ENCODE results near the gene GPR161. TPM values are rescaled to one million over a fixed set of nuclear protein-coding genes. Genes with fewer than 3 reads are reported as not detected.

Gene GPR161
- total and polyA plus RNA-seq, 9 of the 15 experiments (the other 6 are each of a cell fraction or from before 2014, with no cell fraction given), result 0.15 to 2.4 (median 0.76) TPM

GRCh38 chr1:168178638-168179437 lies 42.1 kb upstream of the GPR161 start, which contains the start of gene TIPRL:
Gene TIPRL, plus strand, starts transcription at chr1:168178962. Its CDS starts 116 bp downstream, at chr1:168179078.
- Histone ChIP-seq H3K4me3 (peak within 1 kb of the TSS; percentile 62), H4K20me1 (replicated peaks; ENCODE audit: control insufficient read depth, insufficient read depth, low read length) (no peaks in the 10 kb centered on the region), H3K27me3 (ENCODE audit: control insufficient read depth in 2 of 2, insufficient read depth in 2 of 2, low read length in 2 of 2) (no peaks in the 10 kb centered on the region), H3K4me2 (ENCODE audit: insufficient read depth, low read length) (peak within 1 kb of the TSS; percentile 92), H3K9me1 (ENCODE audit: control insufficient read depth, insufficient read depth, low read length) (no peaks in the 10 kb centered on the region), H3K79me2 (ENCODE audit: control insufficient read depth, insufficient read depth, low read length) (peaks cover 46% of the 10 kb centered on the region), H3K9me3 (replicated peaks; ENCODE audit: control insufficient read depth, insufficient read depth, low read depth, low read length) (no peaks in the 10 kb centered on the region), H3K36me3 (ENCODE audit: control insufficient read depth, insufficient read depth, low read length) (peaks cover 6% of the 10 kb centered on the region), H3K4me1 (replicated peaks in 1 of 2; ENCODE audit: control insufficient read depth in 2 of 2, insufficient read depth in 2 of 2, low read length in 2 of 2) (peaks cover 6 to 11% of the 10 kb centered on the region in 2 experiments; a peak in 4 of 5 replicates), H3K27ac (ENCODE audit: extremely low read depth, low read depth, low read length) (peak within 1 kb of the TSS; percentile 84), H2AFZ (ENCODE audit: low read depth, low read length) (peak within 1 kb of the TSS; percentile 99), H3K9ac (ENCODE audit: insufficient read depth in 1 of 2, low read depth in 2 of 2, low read length in 2 of 2) (peak within 1 kb of the TSS; percentile 78 to 93)
- POLR2A ChIA-PET, result interaction anchor here (0.6 to 1.0 kb wide), 6 partner anchors 9 to 954 kb away, joined by 3 to 4 read pairs (median 3); no protein-coding TSS in a partner anchor
- under 1% methylated on average over 56 of the region's 56 CpGs for WGBS (ENCODE audit: insufficient coverage, low coverage, missing lambda C conversion rate)
- in situ Hi-C loops (cut with MboI), result no loop called here
- CTCF ChIA-PET (ENCODE audit: low intra/inter-chr PET ratio), result interaction anchor here (1.1 kb wide), 1 partner anchor 143 kb away, joined by 3 read pairs; no protein-coding TSS in a partner anchor
- ATAC-seq, result peak; percentile 97
- FAIRE-seq, result peak; percentile 96
- peak; percentile 95 to 99 (median 96) for DNase-seq (ENCODE audit: extremely low read depth in 1 of 4, low spot score in 3 of 4)
- intact Hi-C loops (cut with micrococcal nuclease), result loop anchor here (1.0 to 2.0 kb wide), 2 partner anchors 46 to 142 kb away; no protein-coding TSS in a partner anchor
- TSS peak; percentile 71 for BruUV-seq (replicated peaks)
- no peak for TF ChIP-seq SMARCC2 (IDR thresholded peaks at IDR 0.05; ENCODE audit: low read depth)
- TF ChIP-seq PHB2 (IDR thresholded peaks at IDR 0.05; ENCODE audit: low read depth), result no peak
- TF ChIP-seq HMGN3 (IDR thresholded peaks at IDR 0.05; ENCODE audit: borderline replicate concordance, extremely low read depth, insufficient read length, low read depth, low read length), result peak; percentile 88
- TF ChIP-seq ZBTB1 (CRISPR knock-in tag; IDR thresholded peaks at IDR 0.05; ENCODE audit: borderline replicate concordance, low read depth), result no peak; the same call in 1 of the 2 replicates
- no peak for TF ChIP-seq HNRNPK (IDR thresholded peaks at IDR 0.05; ENCODE audit: low read depth, low read length, poor library complexity, severe bottlenecking)
- TF ChIP-seq CHD4 (IDR thresholded peaks at IDR 0.05; ENCODE audit: insufficient read depth, insufficient replicate concordance, low read depth, low read length, poor library complexity, severe bottlenecking), result peak; percentile 1
- no peak for TF ChIP-seq RNF2 (IDR thresholded peaks at IDR 0.05)
- TF ChIP-seq TBP (optimal IDR thresholded peaks at IDR 0.05; ENCODE audit: low read depth, low read length), result peak; percentile 38
- no peak for TF ChIP-seq ZNF316 (IDR thresholded peaks at IDR 0.05)
- TF ChIP-seq TCF3 (CRISPR knock-in tag; IDR thresholded peaks at IDR 0.05), result no peak
- no peak for TF ChIP-seq XRCC3 (IDR thresholded peaks at IDR 0.05)
- TF ChIP-seq HNRNPH1 (optimal IDR thresholded peaks at IDR 0.05; ENCODE audit: low read depth, low read length), result no peak
- TF ChIP-seq ETV5 (CRISPR knock-in tag; IDR thresholded peaks at IDR 0.05; ENCODE audit: low read depth), result peak; percentile 81; the same call in 1 of the 2 replicates
- TF ChIP-seq TCF7 (IDR thresholded peaks at IDR 0.05; ENCODE audit: borderline replicate concordance), result no peak
- peak; percentile 100 for TF ChIP-seq JUN (IDR thresholded peaks at IDR 0.05; ENCODE audit: borderline replicate concordance, low read depth, low read length)
- TF ChIP-seq JUN (CRISPR knock-in tag; IDR thresholded peaks at IDR 0.05; ENCODE audit: borderline replicate concordance), result peak; percentile 56; the same call in 1 of the 2 replicates
- no peak for TF ChIP-seq CBX8 (IDR thresholded peaks at IDR 0.05; ENCODE audit: borderline replicate concordance, extremely low read depth, low read depth, low read length, poor library complexity, severe bottlenecking)
- no peak for TF ChIP-seq ZNF512 (tag; IDR thresholded peaks at IDR 0.05)
- TF ChIP-seq CHD2 (IDR thresholded peaks at IDR 0.05; ENCODE audit: low read depth, low read length), result peak; percentile 32; the same call in 1 of the 2 replicates
- peak; percentile 89 for TF ChIP-seq ZNF175 (CRISPR knock-in tag; IDR thresholded peaks at IDR 0.05; ENCODE audit: low read depth)

Measured in K562 (cell line).